ENCODE data around the gene IL5. TPM values are rescaled to one million over a fixed set of nuclear protein-coding genes. Genes with fewer than 3 reads are reported as not detected.

IL5 gene
- total and polyA plus RNA-seq, 2 donors (not counting 1 experiment from before 2014, with no cell fraction given) = not detected

DNA sequence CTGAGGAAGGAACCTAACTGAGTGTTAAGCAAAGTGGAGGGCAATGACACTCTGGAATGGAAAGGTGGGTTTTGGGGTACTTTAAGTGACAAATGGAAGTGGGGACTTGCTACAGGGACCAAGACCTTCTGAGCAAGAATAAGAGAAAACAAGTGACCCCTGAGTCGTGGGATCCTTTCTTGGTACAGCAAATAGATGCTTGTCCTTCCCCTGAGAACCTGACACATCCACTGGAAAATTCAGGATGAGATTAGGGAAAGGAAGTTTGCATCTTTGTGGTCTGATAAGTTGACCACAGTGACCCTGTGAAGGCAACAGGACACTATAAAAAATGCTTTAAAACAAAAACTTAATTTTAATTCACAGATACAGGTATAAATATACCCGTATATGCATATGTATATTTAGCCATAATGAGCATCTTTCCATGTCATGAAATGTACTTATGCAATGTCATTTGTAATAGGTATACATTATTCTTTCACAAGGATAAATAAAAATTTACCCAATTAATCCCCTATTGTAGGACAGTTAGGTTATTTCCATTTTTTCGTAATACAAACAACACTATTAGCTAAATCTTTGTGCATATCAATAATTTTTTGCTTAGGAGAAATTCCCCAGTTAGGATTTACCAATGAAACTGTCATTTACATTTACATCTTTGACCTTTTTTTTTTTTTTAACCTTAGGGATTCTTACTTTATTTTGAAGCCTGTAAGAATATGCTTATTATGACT, 50.8 kb downstream of the IL5 start:
- Histone ChIP-seq H3K4me3 (replicated peaks in 1 of 4; ENCODE audit: control extremely low read depth in 1 of 4, insufficient read depth in 1 of 4, low read depth in 3 of 4, low read length in 4 of 4) (no peak overlapping the region), H3K4me1 (ENCODE audit: control insufficient read depth, extremely low read depth, insufficient read depth, low read length) (peaks cover 32% of the 10 kb centered on the region), H3K27ac (ENCODE audit: insufficient read depth, low read length) (no peak overlapping the region), H4K20me1 (ENCODE audit: control insufficient read depth, extremely low read depth, insufficient read depth, low read length) (no peaks in the 10 kb centered on the region), H2AFZ (ENCODE audit: low read length) (no peak overlapping the region), H3K9ac (ENCODE audit: insufficient read depth, low read length) (no peak overlapping the region), H3K4me2 (ENCODE audit: extremely low read depth, insufficient read depth, low read length) (no peak overlapping the region), H3K27me3 (ENCODE audit: control insufficient read depth, insufficient read depth, low read length) (no peaks in the 10 kb centered on the region), H3K36me3 (ENCODE audit: control insufficient read depth, insufficient read depth, low read length) (peaks cover 2% of the 10 kb centered on the region), H3K79me2 (ENCODE audit: control insufficient read depth, insufficient read depth, low read length) (peaks cover 27% of the 10 kb centered on the region), H3K9me3 (ENCODE audit: control insufficient read depth, insufficient read depth, low read depth, low read length) (no peaks in the 10 kb centered on the region)
- TF ChIP-seq, protein P1, sequence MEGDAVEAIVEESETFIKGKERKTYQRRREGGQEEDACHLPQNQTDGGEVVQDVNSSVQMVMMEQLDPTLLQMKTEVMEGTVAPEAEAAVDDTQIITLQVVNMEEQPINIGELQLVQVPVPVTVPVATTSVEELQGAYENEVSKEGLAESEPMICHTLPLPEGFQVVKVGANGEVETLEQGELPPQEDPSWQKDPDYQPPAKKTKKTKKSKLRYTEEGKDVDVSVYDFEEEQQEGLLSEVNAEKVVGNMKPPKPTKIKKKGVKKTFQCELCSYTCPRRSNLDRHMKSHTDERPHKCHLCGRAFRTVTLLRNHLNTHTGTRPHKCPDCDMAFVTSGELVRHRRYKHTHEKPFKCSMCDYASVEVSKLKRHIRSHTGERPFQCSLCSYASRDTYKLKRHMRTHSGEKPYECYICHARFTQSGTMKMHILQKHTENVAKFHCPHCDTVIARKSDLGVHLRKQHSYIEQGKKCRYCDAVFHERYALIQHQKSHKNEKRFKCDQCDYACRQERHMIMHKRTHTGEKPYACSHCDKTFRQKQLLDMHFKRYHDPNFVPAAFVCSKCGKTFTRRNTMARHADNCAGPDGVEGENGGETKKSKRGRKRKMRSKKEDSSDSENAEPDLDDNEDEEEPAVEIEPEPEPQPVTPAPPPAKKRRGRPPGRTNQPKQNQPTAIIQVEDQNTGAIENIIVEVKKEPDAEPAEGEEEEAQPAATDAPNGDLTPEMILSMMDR (conservative IDR thresholded peaks at IDR 0.05 in 1 of 2, IDR thresholded peaks at IDR 0.05 in 1 of 2; ENCODE audit: low read depth in 1 of 2, low read length in 2 of 2) = no peak
- TF ChIP-seq EZH2 (IDR thresholded peaks at IDR 0.05; ENCODE audit: low read length, missing control alignments) = no peak
- peak in 1 of 2 donors; percentile 25 for DNase-seq (ENCODE audit: low read depth in 2 of 2)

Other genes starting within 250 kb of the IL5 start
- gene SLC22A4, start 249.1 kb downstream of the IL5 start, total RNA-seq = 1.3 and 4.1 TPM in 2 replicates
- 1.1 and 3.4 TPM in 2 replicates for gene SLC22A4, start 249.1 kb downstream of the IL5 start, polyA plus RNA-seq
- gene SLC22A5, start 173.8 kb downstream of the IL5 start, total RNA-seq = 7.7 and 8.8 TPM in 2 replicates
- 3.4 and 8.2 TPM in 2 replicates for gene SLC22A5, start 173.8 kb downstream of the IL5 start, polyA plus RNA-seq
- gene IRF1, start 52.7 kb downstream of the IL5 start, total RNA-seq = 22.1 and 34.7 TPM in 2 replicates
- gene IRF1, start 52.7 kb downstream of the IL5 start, polyA plus RNA-seq = 36.8 and 37.6 TPM in 2 replicates
- gene RAD50, start 13.5 kb upstream of the IL5 start, total RNA-seq = 34.7 and 35.7 TPM in 2 replicates
- 21.5 and 23.1 TPM in 2 replicates for gene RAD50, start 13.5 kb upstream of the IL5 start, polyA plus RNA-seq
- gene IL13, start 114.7 kb upstream of the IL5 start, total RNA-seq = not detected in 2 replicates
- gene IL13, start 114.7 kb upstream of the IL5 start, polyA plus RNA-seq = not detected in 2 replicates
- gene IL4, start 130.5 kb upstream of the IL5 start, total RNA-seq = not detected in 2 replicates
- not detected in 2 replicates for gene IL4, start 130.5 kb upstream of the IL5 start, polyA plus RNA-seq
- 10.5 and 11.2 TPM in 2 replicates for gene KIF3A, start 194.0 kb upstream of the IL5 start, total RNA-seq
- gene KIF3A, start 194.0 kb upstream of the IL5 start, polyA plus RNA-seq = 7.3 and 8.8 TPM in 2 replicates
- under 0.01 TPM in 1 of 2 replicates, not detected in the other for gene CCNI2, start 203.9 kb upstream of the IL5 start, total RNA-seq
- not detected in 2 replicates for gene CCNI2, start 203.9 kb upstream of the IL5 start, polyA plus RNA-seq
- gene SEPTIN8, start 233.7 kb upstream of the IL5 start, total RNA-seq = 50.3 and 64.2 TPM in 2 replicates
- gene SEPTIN8, start 233.7 kb upstream of the IL5 start, polyA plus RNA-seq = 62.1 and 71.1 TPM in 2 replicates

All from fibroblast of lung (primary cell).